Uterus (tissue), 4 donors: Measurements from ENCODE around the gene SIRPD. TPM values are rescaled to one million over a fixed set of nuclear protein-coding genes. Genes with fewer than 3 reads are reported as not detected.

Experiments used
- DNase-seq, 2 donors: peaks; one replicate each; pipeline ENCODE4 v3.0.0-alpha.2; 2019 to 2020
- H3K27ac ChIP-seq, 2 donors: fragments of 200-600 bp; sonication (generic); 1 replicate in 1 of 2; 2 replicates in 1 of 2; pipeline ENCODE4 v1.5.1; 2016 to 2018
- H3K27me3 ChIP-seq, 2 donors: fragments of 200-600 bp; sonication (generic); one replicate each; pipeline ENCODE4 v1.5.1; 2018 to 2019; ENCODE audit warnings: control low read depth in 1 of 2
- H3K36me3 ChIP-seq, 2 donors: fragments of 200-600 bp; sonication (generic); one replicate each; pipeline ENCODE4 v1.5.1; 2019; ENCODE audit warnings: control low read depth in 1 of 2
- H3K4me1 ChIP-seq, 2 donors: fragments of 200-600 bp; sonication (generic); one replicate each; pipeline ENCODE4 v1.5.1; 2018 to 2019; ENCODE audit warnings: control low read depth in 1 of 2
- H3K4me3 ChIP-seq, 2 donors: fragments of 200-600 bp; sonication (generic); 1 replicate in 1 of 2; 2 replicates in 1 of 2; pipeline ENCODE4 v1.5.1; 2018 to 2019; ENCODE audit warnings: mild to moderate bottlenecking in 1 of 2
- H3K9me3 ChIP-seq, 2 donors: fragments of 200-600 bp; sonication (generic); one replicate each; pipeline ENCODE4 v1.5.1; 2019; ENCODE audit warnings: control low read depth in 1 of 2
- POLR2A ChIP-seq, 2 donors: fragments of 450-650 bp; IDR thresholded peaks; one replicate each; pipeline ENCODE4 v1.6.1; 2016; ENCODE audit warnings: antibody characterized with exemption in 2 of 2, mild to moderate bottlenecking in 1 of 2, moderate library complexity in 1 of 2
- intact Hi-C: fragments of 100-400 bp; cut with DNase I; formaldehyde crosslinking; loops from one replicate; pipeline ENCODE4 v1.15.1; 2023; ENCODE audit warnings: low total_unique reads
- total RNA-seq, 4 donors: library from RNA; depleted of rRNA in 3 of 4; stranded (reverse); fragments of >200 nt in 3 of 4; gene quantifications; one replicate each; pipeline versions ENCODE4 v1.1.0 to v1.2.4, GENCODE V29; 2014 to 2023
- TF ChIP-seq, protein P1 (sequence below), 4 experiments: fragments of 200-600 bp in 2 of 4; fragments of 450-650 bp in 2 of 4; sonication (generic) in 2 of 4; IDR thresholded peaks; one replicate each; pipeline ENCODE4 v1.5.1; 2016 to 2019; ENCODE audit warnings: antibody characterized with exemption in 4 of 4, mild to moderate bottlenecking in 2 of 4, moderate library complexity in 1 of 4
- donor health status: DM: yes; HTN: yes; CAD: no.

SIRPD gene
- total RNA-seq, 4 donors from 2014 or later, result not detected

DNA sequence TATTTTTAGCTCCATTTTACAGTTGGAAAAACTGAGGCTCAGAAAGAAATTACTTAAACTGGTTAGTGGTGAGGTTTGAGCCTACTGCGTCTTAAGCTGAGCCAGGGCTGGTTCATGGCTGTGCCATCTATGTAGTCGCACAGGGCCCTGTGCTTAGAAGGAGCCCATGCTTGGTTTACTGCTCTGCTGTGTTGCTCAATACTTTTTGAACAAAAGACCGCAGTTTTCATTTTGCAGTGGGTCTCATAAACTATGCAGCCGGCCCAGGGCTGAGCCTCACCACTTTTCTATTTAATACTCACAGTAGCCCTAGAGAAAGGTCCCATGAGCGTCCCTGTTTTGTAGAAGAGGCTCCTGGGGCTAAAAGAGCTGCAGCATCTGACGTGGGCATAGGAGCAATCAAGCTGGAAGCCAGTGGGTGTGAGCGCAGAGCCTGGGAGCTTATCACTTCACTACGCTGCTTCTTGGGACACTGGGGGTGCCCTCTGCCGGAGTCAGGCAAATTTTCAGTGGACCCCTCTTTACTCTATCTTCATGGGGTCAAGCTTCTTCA lies 66.8 kb downstream of the SIRPD start:
- Histone ChIP-seq H3K4me3 (no peak overlapping the region), H3K27me3 (no peaks in the 10 kb centered on the region)
- intact Hi-C loops, result no loop called here

DNA sequence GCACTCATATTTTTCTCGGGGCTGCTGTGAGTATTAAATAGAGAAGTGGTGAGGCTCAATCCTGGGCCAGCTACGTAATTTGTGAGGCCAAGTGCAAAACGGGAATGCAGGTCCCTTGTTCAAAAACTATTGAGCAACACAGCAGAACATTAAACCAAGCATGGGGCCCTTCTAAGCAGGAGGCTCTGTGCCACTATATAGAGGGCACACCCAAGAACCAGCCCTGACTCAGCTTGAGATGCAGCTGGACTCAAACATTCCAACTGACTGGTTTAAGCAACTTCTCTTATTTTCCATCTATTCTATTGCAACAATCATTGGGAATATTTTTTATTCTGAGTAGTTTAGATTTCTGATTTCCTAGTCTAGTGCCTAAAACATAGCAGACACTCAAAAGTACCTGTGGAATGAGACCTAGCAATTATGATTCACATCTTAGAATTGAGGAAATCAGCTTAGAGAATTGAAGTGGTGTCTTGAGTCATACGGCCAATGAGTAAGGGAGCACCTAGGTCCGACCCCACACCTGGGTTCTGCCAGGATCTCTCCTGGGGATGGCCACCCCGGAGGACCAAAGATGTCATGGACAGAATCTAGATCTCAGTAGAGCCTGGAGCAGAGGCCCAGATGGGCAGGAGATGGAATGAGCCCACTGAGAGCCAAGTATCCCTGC lies 67.6 kb downstream of the SIRPD start:
- intact Hi-C loops, result no loop called here
- Histone ChIP-seq H3K4me1 (no peaks in the 10 kb centered on the region), H3K9me3 (no peaks in the 10 kb centered on the region), H3K4me3 (no peak overlapping the region), H3K36me3 (no peaks in the 10 kb centered on the region), H3K27me3 (no peaks in the 10 kb centered on the region), H3K27ac (no peak overlapping the region)
- DNase-seq, result no peak
- no peak for TF ChIP-seq POLR2A (IDR thresholded peaks at IDR 0.05)
- TF ChIP-seq, protein P1, sequence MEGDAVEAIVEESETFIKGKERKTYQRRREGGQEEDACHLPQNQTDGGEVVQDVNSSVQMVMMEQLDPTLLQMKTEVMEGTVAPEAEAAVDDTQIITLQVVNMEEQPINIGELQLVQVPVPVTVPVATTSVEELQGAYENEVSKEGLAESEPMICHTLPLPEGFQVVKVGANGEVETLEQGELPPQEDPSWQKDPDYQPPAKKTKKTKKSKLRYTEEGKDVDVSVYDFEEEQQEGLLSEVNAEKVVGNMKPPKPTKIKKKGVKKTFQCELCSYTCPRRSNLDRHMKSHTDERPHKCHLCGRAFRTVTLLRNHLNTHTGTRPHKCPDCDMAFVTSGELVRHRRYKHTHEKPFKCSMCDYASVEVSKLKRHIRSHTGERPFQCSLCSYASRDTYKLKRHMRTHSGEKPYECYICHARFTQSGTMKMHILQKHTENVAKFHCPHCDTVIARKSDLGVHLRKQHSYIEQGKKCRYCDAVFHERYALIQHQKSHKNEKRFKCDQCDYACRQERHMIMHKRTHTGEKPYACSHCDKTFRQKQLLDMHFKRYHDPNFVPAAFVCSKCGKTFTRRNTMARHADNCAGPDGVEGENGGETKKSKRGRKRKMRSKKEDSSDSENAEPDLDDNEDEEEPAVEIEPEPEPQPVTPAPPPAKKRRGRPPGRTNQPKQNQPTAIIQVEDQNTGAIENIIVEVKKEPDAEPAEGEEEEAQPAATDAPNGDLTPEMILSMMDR (IDR thresholded peaks at IDR 0.05), result no peak

More for the DNA sequence above, 66.8 kb downstream of the SIRPD start:
- Histone ChIP-seq H3K27ac (peak overlapping the region in 1 of 2 donors; percentile 21), H3K36me3 (no peaks in the 10 kb centered on the region), H3K4me1 (no peaks in the 10 kb centered on the region), H3K9me3 (no peaks in the 10 kb centered on the region)
- DNase-seq, result no peak
- TF ChIP-seq POLR2A (IDR thresholded peaks at IDR 0.05), result no peak
- TF ChIP-seq, protein P1 (IDR thresholded peaks at IDR 0.05), result no peak

DNA sequence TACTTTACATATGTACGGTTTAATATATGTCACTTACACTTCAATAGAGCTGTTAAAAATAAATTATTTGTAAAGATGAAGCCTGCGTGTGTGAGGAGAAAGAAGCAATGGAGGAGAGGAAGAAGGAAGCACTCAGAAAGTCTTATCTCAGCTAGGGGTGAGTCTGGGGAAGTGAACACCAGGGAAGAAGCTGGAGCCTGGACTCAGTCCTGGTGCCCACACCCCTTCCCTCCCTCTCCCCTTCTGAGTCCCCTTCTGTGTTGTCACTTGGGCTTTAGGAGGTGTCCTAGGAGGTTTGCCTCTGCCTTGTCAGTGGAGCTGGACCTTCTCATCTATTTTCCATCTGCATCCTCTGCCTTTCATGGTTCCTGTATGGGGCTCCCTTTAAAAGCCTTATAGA lies 68.2 kb downstream of the SIRPD start:
- Histone ChIP-seq H3K4me1 (no peaks in the 10 kb centered on the region), H3K27me3 (no peaks in the 10 kb centered on the region), H3K27ac (no peak overlapping the region), H3K36me3 (no peaks in the 10 kb centered on the region), H3K9me3 (no peaks in the 10 kb centered on the region), H3K4me3 (no peak overlapping the region)
- DNase-seq, result no peak
- intact Hi-C loops, result no loop called here
- TF ChIP-seq, protein P1 (IDR thresholded peaks at IDR 0.05), result no peak

DNA sequence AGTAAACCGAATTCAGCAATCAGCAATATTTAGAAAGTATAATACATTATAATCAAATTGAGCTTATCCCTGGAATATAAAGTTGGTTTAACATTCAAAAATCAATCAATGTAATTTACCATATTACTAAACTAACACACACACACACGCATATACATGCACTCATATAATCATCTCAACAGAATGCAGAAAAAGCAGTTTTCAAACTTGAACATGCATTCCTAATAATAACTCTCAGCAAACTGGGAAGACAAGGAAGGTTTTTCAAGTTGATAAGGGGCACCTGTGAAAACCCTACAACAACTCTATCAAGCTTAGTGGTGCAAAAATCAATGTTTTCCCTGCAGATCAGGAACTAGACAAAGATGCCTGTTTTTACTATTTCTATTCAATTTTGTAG lies 70.9 kb downstream of the SIRPD start:
- H3K4me3 ChIP-seq, result no peak overlapping the region
- TF ChIP-seq POLR2A (IDR thresholded peaks at IDR 0.05), result no peak
- TF ChIP-seq, protein P1 (IDR thresholded peaks at IDR 0.05), result no peak
- intact Hi-C loops, result no loop called here
- no peaks in the 10 kb centered on the region for H3K4me1 ChIP-seq
- no peaks in the 10 kb centered on the region for H3K9me3 ChIP-seq
- DNase-seq, result no peak
- no peak overlapping the region for H3K27ac ChIP-seq
- no peaks in the 10 kb centered on the region for H3K27me3 ChIP-seq
- H3K36me3 ChIP-seq, result no peaks in the 10 kb centered on the region

DNA sequence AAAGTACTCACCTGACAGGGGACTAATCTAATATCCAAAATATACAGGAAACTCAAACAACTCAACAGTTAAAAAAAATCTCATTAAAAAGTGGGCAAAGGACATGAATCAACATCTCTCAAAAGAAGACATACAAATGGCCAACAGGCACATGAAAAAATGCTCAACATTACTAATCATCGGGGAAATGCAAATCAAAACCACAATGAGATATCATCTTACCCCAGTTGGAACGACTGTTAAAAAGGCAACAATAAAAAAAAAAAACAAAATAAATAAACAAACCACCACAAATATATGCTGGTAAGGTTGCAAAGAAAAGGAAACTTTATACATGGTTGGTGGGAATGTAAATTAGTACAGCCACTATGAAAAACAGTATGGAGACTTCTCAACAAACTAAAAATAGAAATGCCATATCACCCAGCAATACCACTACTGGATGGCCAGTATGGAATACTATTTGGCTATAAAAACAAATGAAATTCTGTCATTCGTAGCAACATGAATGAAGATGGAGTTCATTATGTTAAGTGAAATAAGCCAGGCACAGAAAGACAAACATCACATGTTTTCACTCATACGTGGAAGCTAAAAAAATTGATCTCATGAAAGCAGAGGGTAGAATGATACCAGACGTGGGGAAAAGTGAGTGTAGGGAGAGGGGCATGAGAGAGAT lies 72.9 kb downstream of the SIRPD start:
- no peaks in the 10 kb centered on the region for H3K9me3 ChIP-seq
- intact Hi-C loops, result no loop called here
- no peaks in the 10 kb centered on the region for H3K36me3 ChIP-seq
- no peak overlapping the region for H3K27ac ChIP-seq
- DNase-seq, result no peak
- TF ChIP-seq, protein P1 (IDR thresholded peaks at IDR 0.05), result no peak
- TF ChIP-seq POLR2A (IDR thresholded peaks at IDR 0.05), result no peak
- no peak overlapping the region for H3K4me3 ChIP-seq
- H3K27me3 ChIP-seq, result no peaks in the 10 kb centered on the region
- no peaks in the 10 kb centered on the region for H3K4me1 ChIP-seq
